Esophagus muscularis mucosa (tissue), 4 donors: ENCODE measurements around the gene CELF4. TPM values are rescaled to one million over a fixed set of nuclear protein-coding genes. Genes with fewer than 3 reads are reported as not detected.

Source experiments
- DNase-seq: peaks from one replicate; pipeline ENCODE4 v3.0.0-alpha.2; 2017; ENCODE audit errors: extremely low spot score
- H3K27ac ChIP-seq, 4 donors: fragments of 200-600 bp; sonication (generic); replicated peaks in 1 of 4; 1 replicate in 3 of 4; 2 replicates in 1 of 4; pipeline ENCODE4 v1.5.1; 2016 to 2019; ENCODE audit warnings: mild to moderate bottlenecking in 1 of 4
- H3K27me3 ChIP-seq, 4 donors: fragments of 200-600 bp; sonication (generic); one replicate each; pipeline versions ENCODE4 v1.5.1 to v1.6.0; 2016 to 2019
- H3K36me3 ChIP-seq, 4 donors: fragments of 200-600 bp; sonication (generic); one replicate each; pipeline ENCODE4 v1.5.1; 2016 to 2019
- H3K4me1 ChIP-seq, 4 donors: fragments of 200-600 bp; sonication (generic); one replicate each; pipeline ENCODE4 v1.5.1; 2016 to 2019
- H3K4me3 ChIP-seq, 4 donors: fragments of 200-600 bp; sonication (generic); 1 replicate in 2 of 4; 2 replicates in 2 of 4; pipeline ENCODE4 v1.5.1; 2016 to 2019; ENCODE audit warnings: mild to moderate bottlenecking in 4 of 4, moderate library complexity in 1 of 4
- H3K9me3 ChIP-seq, 4 donors: fragments of 200-600 bp; sonication (generic); 1 replicate in 3 of 4; 2 replicates in 1 of 4; pipeline ENCODE4 v1.5.1; 2016 to 2019
- CTCF ChIP-seq, 3 experiments: fragments of 200-600 bp in 2 of 3; fragments of 450-650 bp in 1 of 3; sonication (generic) in 2 of 3; IDR thresholded peaks; one replicate each; pipeline ENCODE4 v1.5.1; 2017 to 2019; ENCODE audit warnings: antibody characterized with exemption in 3 of 3, mild to moderate bottlenecking in 2 of 3, moderate library complexity in 1 of 3
- EP300 ChIP-seq: sonication (generic); formaldehyde crosslinking; IDR thresholded peaks from one replicate; pipeline ENCODE4 v1.6.1; 2017; ENCODE audit warnings: antibody characterized with exemption
- POLR2A ChIP-seq: fragments of 450-650 bp; IDR thresholded peaks from one replicate; pipeline ENCODE4 v1.6.1; 2017; ENCODE audit warnings: antibody characterized with exemption, moderate library complexity, mild to moderate bottlenecking, low read depth
- POLR2AphosphoS5 ChIP-seq, 2 donors: sonication (generic); formaldehyde crosslinking; IDR thresholded peaks; one replicate each; pipeline ENCODE4 v1.6.1; 2017; ENCODE audit warnings: antibody characterized with exemption in 2 of 2
- WGBS: methylation state at CpG from one replicate; pipeline ENCODE4 v1.1.5; 2018; 5-methylcytosine and 5-hydroxymethylcytosine counted together
- intact Hi-C: fragments of 100-400 bp; cut with DNase I; formaldehyde crosslinking; loops from one replicate; pipeline ENCODE4 v1.15.1; 2023
- total RNA-seq, 4 donors: library from RNA; depleted of rRNA; stranded (reverse); fragments of >200 nt; gene quantifications; one replicate each; pipeline versions ENCODE4 v1.1.0 to v1.2.1, GENCODE V29; 2016

Gene CELF4
- total RNA-seq, 4 donors from 2014 or later = 0.86 to 1.8 (median 1.7) TPM

GRCh38 chr18:37254973-37255372, 310.6 kb downstream of the CELF4 start:
- H3K36me3 ChIP-seq = no peaks in the 10 kb centered on the region
- peaks cover 0 to 100% (median 27%) of the 10 kb centered on the region in 4 donors for H3K27me3 ChIP-seq
- DNase-seq = no peak
- WGBS = 86% methylated on average over 12 of the region's 12 CpGs
- TF ChIP-seq POLR2A (no peak), POLR2AphosphoS5 (IDR thresholded peaks at IDR 0.05) (no peak), CTCF (IDR thresholded peaks at IDR 0.05) (no peak), EP300 (no peak)
- H3K27ac ChIP-seq = no peak overlapping the region
- H3K4me1 ChIP-seq = peaks cover 3 to 16% (median 13%) of the 10 kb centered on the region in 4 donors
- no peaks in the 10 kb centered on the region for H3K9me3 ChIP-seq
- H3K4me3 ChIP-seq = no peak overlapping the region
- intact Hi-C loops = no loop called here

GRCh38 chr18:37254236-37254754, 311.3 kb downstream of the CELF4 start:
- H3K4me3 ChIP-seq = peak overlapping the region; percentile 49 to 58 (median 50)

GRCh38 chr18:37253394-37254235, 312.0 kb downstream of the CELF4 start:
- Histone ChIP-seq H3K9me3 (no peaks in the 10 kb centered on the region), H3K4me1 (peaks cover 3 to 16% (median 13%) of the 10 kb centered on the region in 4 donors), H3K4me3 (peak overlapping the region; percentile 49 to 58 (median 50)), H3K27me3 (peaks cover 0 to 100% (median 27%) of the 10 kb centered on the region in 4 donors), H3K27ac (no peak overlapping the region), H3K36me3 (no peaks in the 10 kb centered on the region)
- TF ChIP-seq CTCF (IDR thresholded peaks at IDR 0.05) = no peak
- TF ChIP-seq EP300 = no peak
- TF ChIP-seq POLR2AphosphoS5 (IDR thresholded peaks at IDR 0.05) = no peak
- no peak for TF ChIP-seq POLR2A
- intact Hi-C loops = no loop called here
- DNase-seq = no peak
- no CpG with 5 or more reads among the region's 83 CpGs for WGBS

More at GRCh38 chr18:37254236-37254754, 311.3 kb downstream of the CELF4 start:
- intact Hi-C loops = no loop called here
- WGBS = 5% methylated on average over 19 of the region's 49 CpGs
- H3K9me3 ChIP-seq = no peaks in the 10 kb centered on the region
- no peak for TF ChIP-seq CTCF (IDR thresholded peaks at IDR 0.05)
- TF ChIP-seq POLR2A = no peak
- TF ChIP-seq EP300 = no peak
- TF ChIP-seq POLR2AphosphoS5 (IDR thresholded peaks at IDR 0.05) = no peak
- no peak overlapping the region for H3K27ac ChIP-seq
- DNase-seq = no peak
- H3K36me3 ChIP-seq = no peaks in the 10 kb centered on the region
- peaks cover 0 to 100% (median 27%) of the 10 kb centered on the region in 4 donors for H3K27me3 ChIP-seq
- peaks cover 3 to 16% (median 13%) of the 10 kb centered on the region in 4 donors for H3K4me1 ChIP-seq

GRCh38 chr18:37252854-37253393, 312.7 kb downstream of the CELF4 start:
- no peak overlapping the region for H3K27ac ChIP-seq
- no peak for TF ChIP-seq CTCF (IDR thresholded peaks at IDR 0.05)
- no peak for TF ChIP-seq EP300
- no peak for TF ChIP-seq POLR2A
- no peak for TF ChIP-seq POLR2AphosphoS5 (IDR thresholded peaks at IDR 0.05)
- no peak overlapping the region for H3K4me3 ChIP-seq
- intact Hi-C loops = no loop called here
- WGBS = 69% methylated on average over 9 of the region's 12 CpGs
- peaks cover 0 to 99% (median 27%) of the 10 kb centered on the region in 4 donors for H3K27me3 ChIP-seq
- H3K36me3 ChIP-seq = no peaks in the 10 kb centered on the region
- peaks cover 3 to 16% (median 13%) of the 10 kb centered on the region in 4 donors for H3K4me1 ChIP-seq
- no peaks in the 10 kb centered on the region for H3K9me3 ChIP-seq
- no peak for DNase-seq
